Stimulated activated naive CD8-positive, alpha-beta T cell treated with anti-CD3 and anti-CD28 coated beads, Interleukin-15, Interleukin-2, amounts not matched to agents 100 ng/mL and 50 ng/mL, for 24 hours (primary cell): ENCODE measurements around the gene APOBEC3B.
A peak's percentile ranks its signal among the peaks of the same experiment; 100 is the strongest.
"Not testable (repeated sequence)": the region's sequence is repeated elsewhere in the genome, so short reads cannot be mapped to it uniquely, and the experiment has no call there.

ENCODE experiments used
- H3K27ac Mint-ChIP-seq: one replicate; pipeline ENCODE4 v1.8.0; 2021; ENCODE audit warnings: mild to moderate bottlenecking, mixed read lengths
- H3K27me3 Mint-ChIP-seq: one replicate; pipeline ENCODE4 v1.8.0; 2021; ENCODE audit warnings: mixed read lengths
- H3K36me3 Mint-ChIP-seq: one replicate; pipeline ENCODE4 v1.8.0; 2021; ENCODE audit warnings: low read depth, mixed read lengths
- H3K4me1 Mint-ChIP-seq: one replicate; pipeline ENCODE4 v1.8.0; 2021; ENCODE audit warnings: low read depth, mixed read lengths
- H3K4me3 Mint-ChIP-seq: one replicate; pipeline ENCODE4 v1.8.0; 2021; ENCODE audit warnings: mild to moderate bottlenecking, mixed read lengths
- H3K9me3 Mint-ChIP-seq: one replicate; pipeline ENCODE4 v1.8.0; 2021; ENCODE audit warnings: mixed read lengths

The APOBEC3B gene

GRCh38 chr22:38957046-38957770 lies 24.9 kb upstream of the APOBEC3B start, which contains the start of gene APOBEC3A:
APOBEC3A (plus strand) TSS chr22:38957609; CDS start chr22:38957692, 83 bp downstream.
- H3K9me3 Mint-ChIP-seq = no peaks in the 10 kb centered on the region
- peaks cover 7% of the 10 kb centered on the region for H3K27me3 Mint-ChIP-seq
- no peaks in the 10 kb centered on the region for H3K36me3 Mint-ChIP-seq
- no peak within 1 kb of the TSS for H3K4me3 Mint-ChIP-seq
- H3K27ac Mint-ChIP-seq = peak within 1 kb of the TSS; percentile 78
- peaks cover 27% of the 10 kb centered on the region for H3K4me1 Mint-ChIP-seq

GRCh38 chr22:38957808-38958650 lies 24.1 kb upstream of the APOBEC3B start:
- Mint-ChIP-seq H3K4me1 (peaks cover 21% of the 10 kb centered on the region), H3K27ac (peak overlapping the region; percentile 78), H3K9me3 (no peaks in the 10 kb centered on the region), H3K27me3 (no peaks in the 10 kb centered on the region), H3K4me3 (no peak overlapping the region), H3K36me3 (no peaks in the 10 kb centered on the region)

- not testable (repeated sequence) for H3K27me3 Mint-ChIP-seq, H3K27ac Mint-ChIP-seq, H3K9me3 Mint-ChIP-seq, H3K4me3 Mint-ChIP-seq, H3K36me3 Mint-ChIP-seq
- peaks cover 18% of the 10 kb centered on the region for H3K4me1 Mint-ChIP-seq
These were observed 23.6 kb upstream of the APOBEC3B start for GRCh38 chr22:38958651-38958943.

- Mint-ChIP-seq H3K27ac (no peak overlapping the region), H3K9me3 (no peaks in the 10 kb centered on the region), H3K4me3 (no peak overlapping the region), H3K36me3 (no peaks in the 10 kb centered on the region), H3K4me1 (peaks cover 8% of the 10 kb centered on the region), H3K27me3 (no peaks in the 10 kb centered on the region)
These were observed 22.6 kb upstream of the APOBEC3B start for GRCh38 chr22:38959590-38959989.

GRCh38 chr22:38960673-38961072 lies 21.5 kb upstream of the APOBEC3B start:
- H3K4me1 Mint-ChIP-seq, H3K4me3 Mint-ChIP-seq, H3K27me3 Mint-ChIP-seq, H3K36me3 Mint-ChIP-seq, H3K27ac Mint-ChIP-seq, H3K9me3 Mint-ChIP-seq: not testable (repeated sequence)

- H3K9me3 Mint-ChIP-seq, H3K27me3 Mint-ChIP-seq, H3K4me1 Mint-ChIP-seq, H3K4me3 Mint-ChIP-seq, H3K27ac Mint-ChIP-seq, H3K36me3 Mint-ChIP-seq: not testable (repeated sequence)
These were observed 18.8 kb upstream of the APOBEC3B start for GRCh38 chr22:38963291-38963738.

GRCh38 chr22:38963872-38964271 lies 18.3 kb upstream of the APOBEC3B start:
- Mint-ChIP-seq H3K4me3 (no peak overlapping the region), H3K27me3 (peaks cover 3% of the 10 kb centered on the region), H3K9me3 (no peaks in the 10 kb centered on the region), H3K36me3 (no peaks in the 10 kb centered on the region), H3K4me1 (no peaks in the 10 kb centered on the region), H3K27ac (no peak overlapping the region)

GRCh38 chr22:38964306-38964705 lies 17.8 kb upstream of the APOBEC3B start:
- no peaks in the 10 kb centered on the region for H3K4me1 Mint-ChIP-seq
- no peaks in the 10 kb centered on the region for H3K36me3 Mint-ChIP-seq
- no peak overlapping the region for H3K27ac Mint-ChIP-seq
- H3K9me3 Mint-ChIP-seq = no peaks in the 10 kb centered on the region
- H3K27me3 Mint-ChIP-seq = peaks cover 3% of the 10 kb centered on the region
- H3K4me3 Mint-ChIP-seq = no peak overlapping the region

GRCh38 chr22:38964989-38965388 lies 17.2 kb upstream of the APOBEC3B start:
- Mint-ChIP-seq H3K27ac (no peak overlapping the region), H3K4me1 (no peaks in the 10 kb centered on the region), H3K9me3 (no peaks in the 10 kb centered on the region), H3K4me3 (no peak overlapping the region), H3K27me3 (peaks cover 3% of the 10 kb centered on the region), H3K36me3 (no peaks in the 10 kb centered on the region)

- Mint-ChIP-seq H3K4me3 (no peak overlapping the region), H3K27ac (no peak overlapping the region), H3K36me3 (no peaks in the 10 kb centered on the region), H3K4me1 (no peaks in the 10 kb centered on the region), H3K27me3 (peaks cover 8% of the 10 kb centered on the region), H3K9me3 (no peaks in the 10 kb centered on the region)
These were observed 16.4 kb upstream of the APOBEC3B start for GRCh38 chr22:38965614-38966379.

- peaks cover 8% of the 10 kb centered on the region for H3K27me3 Mint-ChIP-seq
- H3K27ac Mint-ChIP-seq = no peak overlapping the region
- no peak overlapping the region for H3K4me3 Mint-ChIP-seq
- no peaks in the 10 kb centered on the region for H3K9me3 Mint-ChIP-seq
- H3K4me1 Mint-ChIP-seq = no peaks in the 10 kb centered on the region
- no peaks in the 10 kb centered on the region for H3K36me3 Mint-ChIP-seq
These were observed 15.8 kb upstream of the APOBEC3B start for GRCh38 chr22:38966380-38966702.

GRCh38 chr22:38966942-38967341 lies 15.2 kb upstream of the APOBEC3B start:
- Mint-ChIP-seq H3K27me3 (peaks cover 8% of the 10 kb centered on the region), H3K36me3 (no peaks in the 10 kb centered on the region), H3K9me3 (no peaks in the 10 kb centered on the region), H3K4me1 (no peaks in the 10 kb centered on the region), H3K27ac (no peak overlapping the region), H3K4me3 (no peak overlapping the region)

GRCh38 chr22:38967451-38968450 lies 14.4 kb upstream of the APOBEC3B start:
- Mint-ChIP-seq H3K36me3 (no peaks in the 10 kb centered on the region), H3K4me3 (no peak overlapping the region), H3K9me3 (no peaks in the 10 kb centered on the region), H3K4me1 (no peaks in the 10 kb centered on the region), H3K27ac (no peak overlapping the region), H3K27me3 (peaks cover 11% of the 10 kb centered on the region)

GRCh38 chr22:38968801-38969200 lies 13.3 kb upstream of the APOBEC3B start:
- Mint-ChIP-seq H3K4me3 (no peak overlapping the region), H3K27ac (no peak overlapping the region), H3K9me3 (no peaks in the 10 kb centered on the region), H3K27me3 (peaks cover 11% of the 10 kb centered on the region), H3K36me3 (no peaks in the 10 kb centered on the region), H3K4me1 (no peaks in the 10 kb centered on the region)
